ENCODE results near the gene RMC1.

DNA sequence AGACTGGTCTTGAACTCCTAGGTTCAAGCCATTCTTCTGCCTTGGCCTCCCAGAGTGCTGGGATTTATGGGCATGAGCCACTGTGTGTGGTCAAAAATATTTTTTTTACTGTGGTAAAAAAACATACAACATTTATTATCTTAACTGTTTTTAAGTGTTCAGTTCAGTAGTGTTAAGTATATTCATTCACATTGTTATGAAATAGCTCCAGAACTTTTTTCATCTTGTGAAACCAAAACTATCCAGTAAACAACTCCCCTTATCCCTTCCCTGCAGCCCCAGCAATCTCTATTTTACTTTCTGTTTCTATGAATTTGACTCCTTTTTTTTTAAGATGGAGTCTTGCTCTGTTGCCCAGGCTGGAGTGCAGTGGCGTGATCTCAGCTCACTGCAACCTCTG lies 9.3 kb downstream of the RMC1 start:
- TF ChIP-seq, protein P1, sequence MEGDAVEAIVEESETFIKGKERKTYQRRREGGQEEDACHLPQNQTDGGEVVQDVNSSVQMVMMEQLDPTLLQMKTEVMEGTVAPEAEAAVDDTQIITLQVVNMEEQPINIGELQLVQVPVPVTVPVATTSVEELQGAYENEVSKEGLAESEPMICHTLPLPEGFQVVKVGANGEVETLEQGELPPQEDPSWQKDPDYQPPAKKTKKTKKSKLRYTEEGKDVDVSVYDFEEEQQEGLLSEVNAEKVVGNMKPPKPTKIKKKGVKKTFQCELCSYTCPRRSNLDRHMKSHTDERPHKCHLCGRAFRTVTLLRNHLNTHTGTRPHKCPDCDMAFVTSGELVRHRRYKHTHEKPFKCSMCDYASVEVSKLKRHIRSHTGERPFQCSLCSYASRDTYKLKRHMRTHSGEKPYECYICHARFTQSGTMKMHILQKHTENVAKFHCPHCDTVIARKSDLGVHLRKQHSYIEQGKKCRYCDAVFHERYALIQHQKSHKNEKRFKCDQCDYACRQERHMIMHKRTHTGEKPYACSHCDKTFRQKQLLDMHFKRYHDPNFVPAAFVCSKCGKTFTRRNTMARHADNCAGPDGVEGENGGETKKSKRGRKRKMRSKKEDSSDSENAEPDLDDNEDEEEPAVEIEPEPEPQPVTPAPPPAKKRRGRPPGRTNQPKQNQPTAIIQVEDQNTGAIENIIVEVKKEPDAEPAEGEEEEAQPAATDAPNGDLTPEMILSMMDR (IDR thresholded peaks at IDR 0.05), result no peak
- TF ChIP-seq POLR2A (IDR thresholded peaks at IDR 0.05), result no peak
